H1 (cell line): ENCODE data around the gene SPTLC3. TPM values are rescaled to one million over a fixed set of nuclear protein-coding genes. Genes with fewer than 3 reads are reported as not detected.
A peak's percentile ranks its signal among the peaks of the same experiment; 100 is the strongest.

Source experiments
- CTCF ChIA-PET: fragments of 300-600 bp; sonication (Branson Sonifier 250); formaldehyde crosslinking; loops from one replicate; lab custom pipeline; 2021; ENCODE audit not compliant: partially characterized antibody; lab: Charles Lee
- POLR2A ChIA-PET: fragments of 300-600 bp; sonication (Branson Sonifier 250); formaldehyde crosslinking; loops from one replicate; lab custom pipeline; 2021; ENCODE audit warnings: inconsistent platforms; ENCODE audit not compliant: partially characterized antibody; lab: Charles Lee
- DNase-seq, 2 experiments: peaks; one replicate each; pipeline versions ENCODE4 v3.0.0 to v3.0.0-alpha.2; 2010 to 2022; ENCODE audit warnings: low spot score in 2 of 2, low read depth in 1 of 2, mixed read lengths in 1 of 2
- FAIRE-seq: peaks from 2 replicates; lab custom pipeline; 2011; peaks lifted over from hg19 to GRCh38; lab: Jason Lieb, UNC
- H2AFZ ChIP-seq: 2 replicates; pipeline ENCODE4 v1.8.1; 2012; ENCODE audit warnings: low read length, inconsistent platforms
- H2AK5ac ChIP-seq: 2 replicates; pipeline ENCODE4 v1.6.1; 2013; ENCODE audit warnings: low read depth, low read length
- H2BK120ac ChIP-seq: replicated peaks from 2 replicates; pipeline ENCODE3; 2013; ENCODE audit warnings: low read depth, low read length, inconsistent platforms
- H2BK12ac ChIP-seq: 2 replicates; pipeline ENCODE4 v1.6.1; 2013; ENCODE audit warnings: low read depth, low read length
- H2BK15ac ChIP-seq: 2 replicates; pipeline ENCODE4 v1.6.1; 2013; ENCODE audit warnings: low read length
- H2BK20ac ChIP-seq: 2 replicates; pipeline ENCODE4 v1.6.1; 2013; ENCODE audit warnings: low read length
- H2BK5ac ChIP-seq: 2 replicates; pipeline ENCODE4 v1.6.1; 2013; ENCODE audit warnings: low read depth, low read length
- H3K14ac ChIP-seq: 2 replicates; pipeline ENCODE4 v1.6.1; 2013; ENCODE audit warnings: inconsistent platforms; ENCODE audit not compliant: insufficient read length
- H3K18ac ChIP-seq: 2 replicates; pipeline ENCODE4 v1.6.1; 2013; ENCODE audit warnings: low read length; ENCODE audit errors: extremely low read depth
- H3K23ac ChIP-seq: 2 replicates; pipeline ENCODE4 v1.6.1; 2013; ENCODE audit warnings: inconsistent platforms; ENCODE audit not compliant: insufficient read length
- H3K23me2 ChIP-seq: 2 replicates; pipeline ENCODE4 v1.6.1; 2013; ENCODE audit warnings: low read depth, low read length
- H3K27ac ChIP-seq: 2 replicates; pipeline ENCODE4 v1.6.1; 2011; ENCODE audit warnings: low read depth, low read length, inconsistent platforms
- H3K27me3 ChIP-seq, 4 experiments: replicated peaks in 1 of 4; 1 replicate in 1 of 4; 2 replicates in 3 of 4; pipeline versions ENCODE4 v1.6.1 to v1.8.1; 2011 to 2013; ENCODE audit warnings: low read length in 3 of 4, mild to moderate bottlenecking in 3 of 4, inconsistent platforms in 2 of 4, mixed read lengths in 2 of 4, moderate library complexity in 1 of 4; ENCODE audit not compliant: control insufficient read depth in 3 of 4, insufficient read depth in 3 of 4; ENCODE audit errors: extremely low read depth in 1 of 4
- H3K36me3 ChIP-seq, 4 experiments: 2 replicates each; pipeline versions ENCODE4 v1.6.1 to v1.8.1; 2011 to 2013; ENCODE audit warnings: mild to moderate bottlenecking in 4 of 4, low read length in 3 of 4, moderate library complexity in 2 of 4, control low read depth in 1 of 4, inconsistent platforms in 1 of 4; ENCODE audit not compliant: insufficient read depth in 4 of 4, control insufficient read depth in 2 of 4
- H3K4ac ChIP-seq: replicated peaks from 2 replicates; pipeline ENCODE3; 2013; ENCODE audit warnings: low read length, low read depth, mixed read lengths, inconsistent platforms; ENCODE audit not compliant: insufficient read length
- H3K4me1 ChIP-seq, 4 experiments: replicated peaks in 1 of 4; 1 replicate in 1 of 4; 2 replicates in 3 of 4; pipeline versions ENCODE4 v1.6.1 to v1.8.1; 2011 to 2013; ENCODE audit warnings: low read length in 3 of 4, inconsistent platforms in 2 of 4, mixed read lengths in 1 of 4; ENCODE audit not compliant: insufficient read depth in 4 of 4, control insufficient read depth in 3 of 4
- H3K4me2 ChIP-seq, 2 experiments: 2 replicates each; pipeline versions ENCODE4 v1.6.1 to v1.8.1; 2011 to 2013; ENCODE audit warnings: low read depth in 2 of 2, low read length in 2 of 2, control low read depth in 1 of 2, inconsistent platforms in 1 of 2, mild to moderate bottlenecking in 1 of 2; ENCODE audit not compliant: insufficient read depth in 1 of 2
- H3K4me3 ChIP-seq, 4 experiments: fragments of 200-600, 300-600 bp in 1 of 4; sonication (generic), shearing (Covaris generic), sonication (Bioruptor Twin) in 1 of 4; 2 replicates each; pipeline versions ENCODE4 v1.5.1 to v1.8.1; 2011 to 2016; ENCODE audit warnings: low read length in 4 of 4, low read depth in 3 of 4, control low read depth in 2 of 4, inconsistent platforms in 2 of 4, mild to moderate bottlenecking in 2 of 4, mixed read lengths in 1 of 4, moderate library complexity in 1 of 4; ENCODE audit not compliant: insufficient read depth in 2 of 4; ENCODE audit errors: extremely low read depth in 1 of 4
- H3K56ac ChIP-seq: replicated peaks from 2 replicates; pipeline ENCODE3; 2013; ENCODE audit warnings: low read depth, mild to moderate bottlenecking, mixed read lengths, low read length, inconsistent platforms; ENCODE audit not compliant: insufficient read length
- H3K79me1 ChIP-seq: 2 replicates; pipeline ENCODE4 v1.6.1; 2013; ENCODE audit warnings: low read depth, low read length, control low read depth
- H3K79me2 ChIP-seq, 2 experiments: 2 replicates each; pipeline versions ENCODE4 v1.6.1 to v1.8.1; 2012 to 2013; ENCODE audit warnings: low read length in 2 of 2, mild to moderate bottlenecking in 2 of 2, inconsistent platforms in 1 of 2; ENCODE audit not compliant: insufficient read depth in 2 of 2, control insufficient read depth in 1 of 2
- H3K9ac ChIP-seq, 4 experiments: replicated peaks in 1 of 4; 1 replicate in 1 of 4; 2 replicates in 3 of 4; pipeline versions ENCODE4 v1.6.1 to v1.8.1; 2011 to 2013; ENCODE audit warnings: low read depth in 3 of 4, low read length in 3 of 4, control low read depth in 2 of 4, mild to moderate bottlenecking in 2 of 4, moderate library complexity in 2 of 4, inconsistent platforms in 1 of 4; ENCODE audit errors: extremely low read depth in 1 of 4
- H3K9me3 ChIP-seq, 2 experiments: 2 replicates each; pipeline versions ENCODE4 v1.6.1 to v1.8.1; 2012 to 2013; ENCODE audit warnings: mild to moderate bottlenecking in 2 of 2, moderate library complexity in 2 of 2, control low read depth in 1 of 2, inconsistent platforms in 1 of 2, low read depth in 1 of 2, low read length in 1 of 2, mixed read lengths in 1 of 2; ENCODE audit not compliant: insufficient read depth in 2 of 2
- H4K20me1 ChIP-seq, 2 experiments: replicated peaks in 1 of 2; 2 replicates each; pipeline versions ENCODE3 to v1.8.1; 2011 to 2013; ENCODE audit warnings: inconsistent platforms in 2 of 2, low read length in 2 of 2, mild to moderate bottlenecking in 1 of 2; ENCODE audit not compliant: insufficient read depth in 2 of 2, control insufficient read depth in 1 of 2
- H4K5ac ChIP-seq: 2 replicates; pipeline ENCODE4 v1.6.1; 2013; ENCODE audit warnings: low read length, low read depth, mixed read lengths, inconsistent platforms; ENCODE audit not compliant: insufficient read length
- H4K8ac ChIP-seq: 2 replicates; pipeline ENCODE4 v1.8.0; 2013; ENCODE audit warnings: mild to moderate bottlenecking, moderate library complexity, low read length, inconsistent platforms; ENCODE audit not compliant: insufficient read depth; ENCODE audit errors: extremely low read depth
- H4K91ac ChIP-seq: replicated peaks from 2 replicates; pipeline ENCODE3; 2013; ENCODE audit warnings: low read length, mixed read lengths, inconsistent platforms; ENCODE audit not compliant: insufficient read length
- HDAC2 ChIP-seq, 2 experiments: fragments of 300-600 bp in 1 of 2; sonication (generic) in 1 of 2; IDR thresholded peaks; 2 replicates each; pipeline ENCODE4 v1.6.1; 2011 to 2012; ENCODE audit warnings: low read depth in 2 of 2, low read length in 2 of 2, mild to moderate bottlenecking in 2 of 2, moderate library complexity in 2 of 2, borderline replicate concordance in 1 of 2, inconsistent platforms in 1 of 2
- WGBS, 2 experiments: shearing (Covaris generic) in 1 of 2; methylation state at CpG; one replicate each; pipeline versions ENCODE4 v1.1.6 to v1.1.7; 2013 to 2015; ENCODE audit warnings: low lambda C conversion rate in 2 of 2, mixed read lengths in 2 of 2, inconsistent platforms in 1 of 2, low coverage in 1 of 2, missing lambda C conversion rate in 1 of 2; ENCODE audit not compliant: insufficient replicate concordance in 2 of 2, insufficient coverage in 1 of 2, insufficient read length in 1 of 2; ENCODE audit errors: extremely low coverage in 1 of 2, missing lambda C conversion rate in 1 of 2; 5-methylcytosine and 5-hydroxymethylcytosine counted together
- polyA plus RNA-seq, 7 experiments: library from polyadenylated mRNA; depleted of rRNA in 3 of 7; stranded (reverse) in 5 of 7; unstranded in 2 of 7; fragments of >200 nt in 5 of 7; fragments of 200-250 nt in 2 of 7; gene quantifications; 1 replicate in 5 of 7; 2 replicates in 1 of 7; 4 replicates in 1 of 7; pipeline versions ENCODE4 v1.2.1 to v1.2.3, GENCODE V29; 2011 to 2013; ENCODE audit warnings: missing spikeins in 2 of 7, mixed read lengths in 2 of 7
- total RNA-seq: library from RNA; stranded (reverse); fragmentation: NEBNext Ultra II Directional; extraction: Animal tissue kit (Norgen Biotek cat#: 25700); gene quantifications from 2 replicates; pipeline ENCODE4 v1.2.1, GENCODE V29; 2021
- TF ChIP-seq, protein P1 (sequence below): IDR thresholded peaks from 2 replicates; pipeline ENCODE4 v1.6.1; 2012; ENCODE audit warnings: low read length, inconsistent platforms

Gene SPTLC3
- total and polyA plus RNA-seq, 2 of the 8 experiments (the other 6 are each of a cell fraction or from before 2014, with no cell fraction given) = 0.23 to 0.82 TPM

DNA sequence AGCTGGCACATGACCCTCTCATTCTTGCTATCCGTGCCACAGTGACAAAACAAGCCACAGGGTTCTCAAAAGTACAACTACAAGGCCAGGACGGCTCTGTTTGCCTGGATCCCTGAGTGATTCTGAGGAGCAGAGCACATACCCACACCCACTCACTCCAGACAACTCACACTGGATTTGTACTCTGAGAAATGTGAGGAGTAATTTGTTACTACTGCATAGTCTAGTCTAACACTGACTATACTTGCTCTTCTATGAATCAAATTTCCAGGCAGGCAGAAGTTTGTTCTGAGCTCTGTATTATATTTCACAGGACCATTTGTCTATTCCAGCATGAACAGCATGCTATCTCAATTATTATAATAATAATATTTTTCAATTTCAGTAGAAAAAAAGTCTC lies 26.7 kb upstream of the SPTLC3 start:
- DNase-seq (no peak), FAIRE-seq (no peak)
- H3K9me3 ChIP-seq = no peaks in the 10 kb centered on the region
- H3K23ac ChIP-seq = no peak overlapping the region
- H2BK120ac ChIP-seq = no peak overlapping the region
- H4K91ac ChIP-seq = peak overlapping the region; percentile 63
- ChIA-PET CTCF (interaction anchor here (0.9 kb wide), 1 partner anchor 222 kb away, joined by 3 read pairs; no protein-coding TSS in a partner anchor), POLR2A (no interaction called here)
- H3K79me2 ChIP-seq = no peaks in the 10 kb centered on the region
- H3K9ac ChIP-seq = no peak overlapping the region
- no peaks in the 10 kb centered on the region for H3K4me1 ChIP-seq
- H2AK5ac ChIP-seq = no peak overlapping the region
- H3K27me3 ChIP-seq = no peaks in the 10 kb centered on the region
- no peak overlapping the region for H2BK5ac ChIP-seq
- H3K79me1 ChIP-seq = no peaks in the 10 kb centered on the region
- H3K14ac ChIP-seq = no peak overlapping the region
- no peak overlapping the region for H2BK15ac ChIP-seq
- H3K23me2 ChIP-seq = peaks cover 2% of the 10 kb centered on the region; the same call in 1 of the 2 replicates
- no peak overlapping the region; the same call in 1 of the 2 replicates for H4K8ac ChIP-seq
- H4K20me1 ChIP-seq = no peaks in the 10 kb centered on the region
- H3K4me3 ChIP-seq = no peak overlapping the region
- no peak overlapping the region for H3K18ac ChIP-seq
- 90% methylated on average over 2 of the region's 2 CpGs; no CpG with 5 or more reads in 1 of the 2 experiments for WGBS, 2 experiments
- no peak overlapping the region for H3K56ac ChIP-seq
- no peak overlapping the region for H2AFZ ChIP-seq
- no peak overlapping the region for H3K4ac ChIP-seq
- no peak overlapping the region for H2BK20ac ChIP-seq
- no peak overlapping the region for H3K4me2 ChIP-seq
- H3K27ac ChIP-seq = no peak overlapping the region
- no peak overlapping the region for H2BK12ac ChIP-seq
- H4K5ac ChIP-seq = no peak overlapping the region
- H3K36me3 ChIP-seq = no peaks in the 10 kb centered on the region
- no peak for TF ChIP-seq HDAC2 (IDR thresholded peaks at IDR 0.05; ENCODE audit: borderline replicate concordance in 1 of 2, low read depth in 2 of 2, low read length in 2 of 2)
- TF ChIP-seq, protein P1, sequence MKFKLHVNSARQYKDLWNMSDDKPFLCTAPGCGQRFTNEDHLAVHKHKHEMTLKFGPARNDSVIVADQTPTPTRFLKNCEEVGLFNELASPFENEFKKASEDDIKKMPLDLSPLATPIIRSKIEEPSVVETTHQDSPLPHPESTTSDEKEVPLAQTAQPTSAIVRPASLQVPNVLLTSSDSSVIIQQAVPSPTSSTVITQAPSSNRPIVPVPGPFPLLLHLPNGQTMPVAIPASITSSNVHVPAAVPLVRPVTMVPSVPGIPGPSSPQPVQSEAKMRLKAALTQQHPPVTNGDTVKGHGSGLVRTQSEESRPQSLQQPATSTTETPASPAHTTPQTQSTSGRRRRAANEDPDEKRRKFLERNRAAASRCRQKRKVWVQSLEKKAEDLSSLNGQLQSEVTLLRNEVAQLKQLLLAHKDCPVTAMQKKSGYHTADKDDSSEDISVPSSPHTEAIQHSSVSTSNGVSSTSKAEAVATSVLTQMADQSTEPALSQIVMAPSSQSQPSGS = no peak
